ENCODE measurements around the gene PRKAR2B.
"Not testable (repeated sequence)": the region's sequence is repeated elsewhere in the genome, so short reads cannot be mapped to it uniquely, and the experiment has no call there.

PRKAR2B gene

GRCh38 chr7:107078517-107078966 lies 34.0 kb downstream of the PRKAR2B start:
- peak; percentile 76 for DNase-seq (ENCODE audit: low spot score)

GRCh38 chr7:107079212-107079940 lies 34.9 kb downstream of the PRKAR2B start:
- peak; percentile 76 for DNase-seq (ENCODE audit: low spot score)

GRCh38 chr7:107080099-107080505 lies 35.6 kb downstream of the PRKAR2B start:
- DNase-seq (ENCODE audit: low spot score), result peak; percentile 26

- DNase-seq (ENCODE audit: low spot score), result peak; percentile 37
Observed at GRCh38 chr7:107080533-107080932, 36.0 kb downstream of the PRKAR2B start.

GRCh38 chr7:107085180-107085579 lies 40.7 kb downstream of the PRKAR2B start:
- DNase-seq (ENCODE audit: low spot score), result no peak

- no peak for DNase-seq (ENCODE audit: low spot score)
Observed at GRCh38 chr7:107089627-107090026, 45.1 kb downstream of the PRKAR2B start.

- DNase-seq (ENCODE audit: low spot score), result no peak
Observed at GRCh38 chr7:107090457-107090856, 46.0 kb downstream of the PRKAR2B start.

GRCh38 chr7:107091306-107091705 lies 46.8 kb downstream of the PRKAR2B start:
- no peak for DNase-seq (ENCODE audit: low spot score)

GRCh38 chr7:107093671-107094070 lies 49.2 kb downstream of the PRKAR2B start:
- DNase-seq (ENCODE audit: low spot score), result not testable (repeated sequence)

- DNase-seq (ENCODE audit: low spot score), result not testable (repeated sequence)
Observed at GRCh38 chr7:107099154-107099553, 54.6 kb downstream of the PRKAR2B start.

- DNase-seq (ENCODE audit: low spot score), result no peak
Observed at GRCh38 chr7:107100824-107101223, 56.3 kb downstream of the PRKAR2B start.

- DNase-seq (ENCODE audit: low spot score), result no peak
Observed at GRCh38 chr7:107103369-107103768, 58.9 kb downstream of the PRKAR2B start.

- no peak for DNase-seq (ENCODE audit: low spot score)
Observed at GRCh38 chr7:107104801-107105200, 60.3 kb downstream of the PRKAR2B start.

GRCh38 chr7:107105591-107106245 lies 61.2 kb downstream of the PRKAR2B start:
- no peak for DNase-seq (ENCODE audit: low spot score)

GRCh38 chr7:107108793-107109371 lies 64.4 kb downstream of the PRKAR2B start:
- peak; percentile 35 for DNase-seq (ENCODE audit: low spot score)

GRCh38 chr7:107109955-107110354 lies 65.5 kb downstream of the PRKAR2B start:
- DNase-seq (ENCODE audit: low spot score), result peak; percentile 83

- no peak for DNase-seq (ENCODE audit: low spot score)
Observed at GRCh38 chr7:107111196-107111595, 66.7 kb downstream of the PRKAR2B start.

GRCh38 chr7:107113866-107114265 lies 69.4 kb downstream of the PRKAR2B start:
- no peak for DNase-seq (ENCODE audit: low spot score)

GRCh38 chr7:107115114-107115513 lies 70.6 kb downstream of the PRKAR2B start:
- no peak for DNase-seq (ENCODE audit: low spot score)

GRCh38 chr7:107115762-107116540 lies 71.4 kb downstream of the PRKAR2B start:
- DNase-seq (ENCODE audit: low spot score), result peak; percentile 21

GRCh38 chr7:107118109-107118900 lies 73.8 kb downstream of the PRKAR2B start:
- DNase-seq (ENCODE audit: low spot score), result peak; percentile 29

Data from hematopoietic multipotent progenitor cell treated with erythropoietin and hydrocortisone succinate and interleukin-3 and kit ligand, for 17 days (in vitro differentiated cells).